Esophagus squamous epithelium (tissue), 5 donors: ENCODE results near the gene TMEM30B. TPM values are rescaled to one million over a fixed set of nuclear protein-coding genes. Genes with fewer than 3 reads are reported as not detected.

Experiments
- DNase-seq: peaks from one replicate; lab custom pipeline; 2025; lab: John Stamatoyannopoulos, UW
- H3K27ac ChIP-seq, 4 donors: fragments of 200-600 bp; sonication (generic); one replicate each; pipeline ENCODE4 v1.5.1; 2016 to 2019; ENCODE audit warnings: mild to moderate bottlenecking in 1 of 4
- H3K27me3 ChIP-seq, 4 donors: fragments of 200-600 bp; sonication (generic); 1 replicate in 3 of 4; 2 replicates in 1 of 4; pipeline versions ENCODE4 v1.5.1 to v1.6.0; 2017 to 2021; ENCODE audit warnings: antibody characterized with exemption in 1 of 4
- H3K36me3 ChIP-seq, 3 donors: fragments of 200-600 bp; sonication (generic); one replicate each; pipeline ENCODE4 v1.5.1; 2016 to 2019
- H3K4me1 ChIP-seq, 3 donors: fragments of 200-600 bp; sonication (generic); one replicate each; pipeline ENCODE4 v1.5.1; 2017 to 2019
- H3K4me3 ChIP-seq, 4 donors: fragments of 200-600 bp; sonication (generic); 1 replicate in 3 of 4; 2 replicates in 1 of 4; pipeline ENCODE4 v1.5.1; 2016 to 2019; ENCODE audit warnings: mild to moderate bottlenecking in 2 of 4, moderate library complexity in 1 of 4
- H3K9me3 ChIP-seq, 3 donors: fragments of 200-600 bp; sonication (generic); one replicate each; pipeline ENCODE4 v1.5.1; 2016 to 2019
- CTCF ChIP-seq, 6 experiments: fragments of 450-650 bp in 4 of 6; fragments of 200-600 bp in 2 of 6; sonication (generic) in 2 of 6; IDR thresholded peaks; one replicate each; pipeline ENCODE4 v1.5.1; 2016 to 2019; ENCODE audit warnings: antibody characterized with exemption in 6 of 6, mild to moderate bottlenecking in 4 of 6, moderate library complexity in 4 of 6
- POLR2A ChIP-seq, 4 donors: fragments of 450-650 bp; IDR thresholded peaks; one replicate each; pipeline ENCODE4 v1.6.1; 2017; ENCODE audit warnings: antibody characterized with exemption in 4 of 4, mild to moderate bottlenecking in 4 of 4, moderate library complexity in 3 of 4
- WGBS, 2 donors: methylation state at CpG; one replicate each; pipeline ENCODE4 v1.1.5; 2018; 5-methylcytosine and 5-hydroxymethylcytosine counted together
- intact Hi-C: fragments of 100-400 bp; cut with DNase I; formaldehyde crosslinking; loops from one replicate; pipeline ENCODE4 v1.15.0; 2022
- total RNA-seq, 4 donors: library from RNA; depleted of rRNA; stranded (reverse); fragments of >200 nt; gene quantifications; one replicate each; pipeline ENCODE4 v1.1.0, GENCODE V29; 2016
- donor health status: DM: yes; HTN: yes; CAD: no.

TMEM30B gene
- total RNA-seq, 4 donors from 2014 or later = 18.5 to 35.9 (median 26.3) TPM

GRCh38 chr14:61253064-61253738 is 27.9 kb downstream of the TMEM30B start:
- no peaks in the 10 kb centered on the region for H3K36me3 ChIP-seq
- intact Hi-C loops = loop anchor here (5.0 kb wide), 1 partner anchor 631 kb away; no protein-coding TSS in a partner anchor
- peaks cover 0 to 5% (median 0%) of the 10 kb centered on the region in 3 donors for H3K4me1 ChIP-seq
- TF ChIP-seq POLR2A (IDR thresholded peaks at IDR 0.05) (no peak), CTCF (IDR thresholded peaks at IDR 0.05) (no peak)
- WGBS, 2 donors = 51 to 56% methylated on average over 4 of the region's 4 CpGs
- DNase-seq = no peak
- H3K27me3 ChIP-seq = peaks cover 0 to 3% (median 0%) of the 10 kb centered on the region in 4 donors
- no peak overlapping the region for H3K4me3 ChIP-seq
- H3K27ac ChIP-seq = no peak overlapping the region
- H3K9me3 ChIP-seq = no peaks in the 10 kb centered on the region

- WGBS, 2 donors = 8 to 11% methylated on average over 7 of the region's 7 CpGs
- Histone ChIP-seq H3K4me3 (no peak overlapping the region), H3K9me3 (no peaks in the 10 kb centered on the region), H3K27ac (no peak overlapping the region), H3K36me3 (no peaks in the 10 kb centered on the region), H3K4me1 (peaks cover 0 to 5% (median 0%) of the 10 kb centered on the region in 3 donors), H3K27me3 (peaks cover 0 to 3% (median 0%) of the 10 kb centered on the region in 4 donors)
- intact Hi-C loops = loop anchor here (5.0 kb wide), 1 partner anchor 630 kb away; no protein-coding TSS in a partner anchor
- DNase-seq = peak; percentile 11
- peak; percentile 44 to 83 (median 75) for TF ChIP-seq CTCF (IDR thresholded peaks at IDR 0.05)
- TF ChIP-seq POLR2A (IDR thresholded peaks at IDR 0.05) = no peak
Measured at GRCh38 chr14:61252369-61253063, 28.6 kb downstream of the TMEM30B start.

- Histone ChIP-seq H3K4me1 (peaks cover 0 to 5% (median 0%) of the 10 kb centered on the region in 3 donors), H3K27ac (no peak overlapping the region), H3K36me3 (no peaks in the 10 kb centered on the region), H3K27me3 (peaks cover 0 to 3% (median 0%) of the 10 kb centered on the region in 4 donors), H3K4me3 (no peak overlapping the region), H3K9me3 (no peaks in the 10 kb centered on the region)
- intact Hi-C loops = loop anchor here (5.0 kb wide), 1 partner anchor 628 kb away; no protein-coding TSS in a partner anchor
- DNase-seq = no peak
- 84 to 88% methylated on average over 5 to 6 of the region's 9 CpGs for WGBS, 2 donors
- no peak for TF ChIP-seq POLR2A (IDR thresholded peaks at IDR 0.05)
- TF ChIP-seq CTCF (IDR thresholded peaks at IDR 0.05) = no peak
Measured at GRCh38 chr14:61250063-61250462, 31.1 kb downstream of the TMEM30B start.

GRCh38 chr14:61247935-61248334 is 33.2 kb downstream of the TMEM30B start:
- intact Hi-C loops = no loop called here
- no peak overlapping the region for H3K27ac ChIP-seq
- H3K4me1 ChIP-seq = peaks cover 0 to 5% (median 0%) of the 10 kb centered on the region in 3 donors
- no peaks in the 10 kb centered on the region for H3K36me3 ChIP-seq
- TF ChIP-seq POLR2A (IDR thresholded peaks at IDR 0.05) (no peak), CTCF (IDR thresholded peaks at IDR 0.05) (no peak)
- DNase-seq = no peak
- H3K4me3 ChIP-seq = no peak overlapping the region
- peaks cover 0 to 3% (median 0%) of the 10 kb centered on the region in 4 donors for H3K27me3 ChIP-seq
- WGBS, 2 donors = 17 to 36% methylated on average over 1 of the region's 1 CpG
- H3K9me3 ChIP-seq = no peaks in the 10 kb centered on the region

- no peak for DNase-seq
- TF ChIP-seq CTCF (IDR thresholded peaks at IDR 0.05) = no peak
- TF ChIP-seq POLR2A (IDR thresholded peaks at IDR 0.05) = no peak
- 72 to 88% methylated on average over 4 of the region's 4 CpGs for WGBS, 2 donors
- intact Hi-C loops = no loop called here
- H3K9me3 ChIP-seq = peaks cover 0 to under 1% (median 0%) of the 10 kb centered on the region in 3 donors
- H3K27ac ChIP-seq = no peak overlapping the region
- H3K27me3 ChIP-seq = peaks cover 0 to under 1% (median 0%) of the 10 kb centered on the region in 4 donors
- no peaks in the 10 kb centered on the region for H3K4me1 ChIP-seq
- H3K4me3 ChIP-seq = no peak overlapping the region
- no peaks in the 10 kb centered on the region for H3K36me3 ChIP-seq
Measured at GRCh38 chr14:61246721-61247120, 34.4 kb downstream of the TMEM30B start.
